ENCODE results near the gene NAA40.

NAA40 gene

DNA sequence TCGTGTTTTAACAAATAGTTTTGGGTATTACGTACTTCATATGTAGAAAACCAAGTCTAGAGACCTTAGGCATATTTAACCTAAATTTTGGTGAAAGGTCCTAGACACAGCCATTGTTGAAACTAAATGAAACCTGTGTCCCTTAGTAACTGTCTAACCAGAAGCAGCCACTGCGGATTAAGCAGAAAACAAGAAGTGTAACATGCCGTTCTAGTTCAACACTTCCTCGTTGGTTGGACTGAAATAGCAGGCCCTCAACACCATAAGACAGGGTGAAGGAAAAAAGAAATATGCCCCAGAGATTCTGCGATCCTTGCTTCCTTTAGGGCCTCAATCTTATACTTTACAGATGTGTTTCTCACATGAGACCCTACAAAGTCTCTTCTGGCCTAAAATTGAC is 2.0 kb downstream of the NAA40 start:
- Histone ChIP-seq H3K9me3 (replicated peaks; ENCODE audit: insufficient read depth, low read length) (no peaks in the 10 kb centered on the region), H2AFZ (ENCODE audit: low read length) (no peak overlapping the region), H3K9ac (ENCODE audit: low read length) (no peak overlapping the region), H3K27me3 (replicated peaks; ENCODE audit: insufficient read depth, low read length) (no peaks in the 10 kb centered on the region), H4K20me1 (ENCODE audit: insufficient read depth, low read length) (no peaks in the 10 kb centered on the region), H3K4me2 (ENCODE audit: low read depth, low read length) (no peak overlapping the region), H3F3A (ENCODE audit: insufficient read depth, low read length) (peaks cover 11% of the 10 kb centered on the region; the same call in 1 of the 2 replicates), H3K27ac (ENCODE audit: low read length) (no peak overlapping the region), H3K36me3 (replicated peaks; ENCODE audit: insufficient read depth, low read length) (no peaks in the 10 kb centered on the region), H3K79me2 (ENCODE audit: low read length) (peaks cover 65% of the 10 kb centered on the region), H3K9me2 (replicated peaks; ENCODE audit: insufficient read depth, low read length) (no peaks in the 10 kb centered on the region), H3K4me3 (ENCODE audit: low read length) (no peak overlapping the region), H3K4me1 (ENCODE audit: low read length) (0 out of 2 replicates have a peak, but pooled peaks cover 7% of the 10 kb centered on the region)
- no peak for DNase-seq
- no peak for TF ChIP-seq EZH2 (optimal IDR thresholded peaks at IDR 0.05; ENCODE audit: low read depth, low read length)
- TF ChIP-seq EZH2phosphoT487 (IDR thresholded peaks at IDR 0.05; ENCODE audit: low read length): no peak
- TF ChIP-seq, protein P1, sequence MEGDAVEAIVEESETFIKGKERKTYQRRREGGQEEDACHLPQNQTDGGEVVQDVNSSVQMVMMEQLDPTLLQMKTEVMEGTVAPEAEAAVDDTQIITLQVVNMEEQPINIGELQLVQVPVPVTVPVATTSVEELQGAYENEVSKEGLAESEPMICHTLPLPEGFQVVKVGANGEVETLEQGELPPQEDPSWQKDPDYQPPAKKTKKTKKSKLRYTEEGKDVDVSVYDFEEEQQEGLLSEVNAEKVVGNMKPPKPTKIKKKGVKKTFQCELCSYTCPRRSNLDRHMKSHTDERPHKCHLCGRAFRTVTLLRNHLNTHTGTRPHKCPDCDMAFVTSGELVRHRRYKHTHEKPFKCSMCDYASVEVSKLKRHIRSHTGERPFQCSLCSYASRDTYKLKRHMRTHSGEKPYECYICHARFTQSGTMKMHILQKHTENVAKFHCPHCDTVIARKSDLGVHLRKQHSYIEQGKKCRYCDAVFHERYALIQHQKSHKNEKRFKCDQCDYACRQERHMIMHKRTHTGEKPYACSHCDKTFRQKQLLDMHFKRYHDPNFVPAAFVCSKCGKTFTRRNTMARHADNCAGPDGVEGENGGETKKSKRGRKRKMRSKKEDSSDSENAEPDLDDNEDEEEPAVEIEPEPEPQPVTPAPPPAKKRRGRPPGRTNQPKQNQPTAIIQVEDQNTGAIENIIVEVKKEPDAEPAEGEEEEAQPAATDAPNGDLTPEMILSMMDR (IDR thresholded peaks at IDR 0.05; ENCODE audit: low read length): no peak

DNA sequence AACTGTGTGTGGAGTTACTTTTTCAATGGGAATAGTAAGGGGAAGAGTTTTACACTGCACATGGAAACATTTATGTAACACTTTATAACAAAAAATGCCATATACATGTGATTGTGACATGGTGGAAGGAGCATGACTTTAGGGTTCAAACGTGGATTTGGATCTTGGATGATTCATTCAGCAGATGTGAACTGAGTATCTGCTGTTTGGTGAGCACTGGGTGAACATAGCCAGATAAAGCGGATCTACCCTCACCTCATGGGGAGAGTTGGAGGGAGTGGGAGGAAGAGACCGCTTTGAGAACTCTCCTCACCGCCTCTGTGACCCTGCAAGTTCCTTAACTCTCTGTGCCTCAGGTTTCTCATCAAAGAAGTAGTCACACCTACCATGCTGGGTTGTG is 3.1 kb downstream of the NAA40 start:
- H3K9me2 ChIP-seq (replicated peaks; ENCODE audit: insufficient read depth, low read length): no peaks in the 10 kb centered on the region
- no peak overlapping the region for H3K9ac ChIP-seq (ENCODE audit: low read length)
- H3K4me3 ChIP-seq (ENCODE audit: low read length): no peak overlapping the region
- no peaks in the 10 kb centered on the region for H4K20me1 ChIP-seq (ENCODE audit: insufficient read depth, low read length)
- H3K27me3 ChIP-seq (replicated peaks; ENCODE audit: insufficient read depth, low read length): no peaks in the 10 kb centered on the region
- peaks cover 11% of the 10 kb centered on the region; the same call in 1 of the 2 replicates for H3F3A ChIP-seq (ENCODE audit: insufficient read depth, low read length)
- H2AFZ ChIP-seq (ENCODE audit: low read length): no peak overlapping the region
- H3K4me1 ChIP-seq (ENCODE audit: low read length): 0 out of 2 replicates have a peak, but pooled peaks cover 7% of the 10 kb centered on the region
- no peak overlapping the region for H3K27ac ChIP-seq (ENCODE audit: low read length)
- H3K79me2 ChIP-seq (ENCODE audit: low read length): peaks cover 65% of the 10 kb centered on the region
- no peaks in the 10 kb centered on the region for H3K9me3 ChIP-seq (replicated peaks; ENCODE audit: insufficient read depth, low read length)
- DNase-seq: no peak
- no peak overlapping the region for H3K4me2 ChIP-seq (ENCODE audit: low read depth, low read length)
- no peaks in the 10 kb centered on the region for H3K36me3 ChIP-seq (replicated peaks; ENCODE audit: insufficient read depth, low read length)
- no peak for TF ChIP-seq EZH2 (optimal IDR thresholded peaks at IDR 0.05; ENCODE audit: low read depth, low read length)

DNA sequence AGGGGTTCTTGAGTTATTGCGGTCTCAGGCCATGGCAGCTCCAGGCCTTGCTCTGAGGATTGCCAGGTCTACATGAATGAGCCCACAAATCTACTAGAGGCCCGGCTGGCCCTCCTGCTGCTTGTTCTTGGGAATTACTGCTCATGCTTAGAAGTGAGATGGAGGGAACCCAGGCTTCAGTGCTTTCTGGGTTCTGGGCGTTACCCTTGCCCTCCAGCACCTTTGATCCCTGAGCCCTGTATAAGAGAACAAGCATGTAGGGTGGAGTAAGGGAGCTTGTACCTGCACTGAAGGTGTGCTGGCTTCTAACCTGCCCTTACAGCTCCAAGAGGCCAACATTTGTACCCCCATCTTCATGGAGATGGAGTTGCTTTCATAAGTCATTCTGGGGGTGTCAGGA is 4.0 kb downstream of the NAA40 start:
- Histone ChIP-seq H3K27me3 (replicated peaks; ENCODE audit: insufficient read depth, low read length) (no peaks in the 10 kb centered on the region), H4K20me1 (ENCODE audit: insufficient read depth, low read length) (no peaks in the 10 kb centered on the region), H3K9ac (ENCODE audit: low read length) (no peak overlapping the region), H3K36me3 (replicated peaks; ENCODE audit: insufficient read depth, low read length) (no peaks in the 10 kb centered on the region), H3K9me3 (replicated peaks; ENCODE audit: insufficient read depth, low read length) (no peaks in the 10 kb centered on the region), H3K4me3 (ENCODE audit: low read length) (no peak overlapping the region), H3K4me2 (ENCODE audit: low read depth, low read length) (no peak overlapping the region), H3K27ac (ENCODE audit: low read length) (no peak overlapping the region), H3F3A (ENCODE audit: insufficient read depth, low read length) (peaks cover 11% of the 10 kb centered on the region; the same call in 1 of the 2 replicates), H2AFZ (ENCODE audit: low read length) (no peak overlapping the region), H3K4me1 (ENCODE audit: low read length) (0 out of 2 replicates have a peak, but pooled peaks cover 6% of the 10 kb centered on the region), H3K79me2 (ENCODE audit: low read length) (peaks cover 65% of the 10 kb centered on the region), H3K9me2 (replicated peaks; ENCODE audit: insufficient read depth, low read length) (no peaks in the 10 kb centered on the region)
- TF ChIP-seq, protein P1 (IDR thresholded peaks at IDR 0.05; ENCODE audit: low read length): no peak
- TF ChIP-seq EZH2 (optimal IDR thresholded peaks at IDR 0.05; ENCODE audit: low read depth, low read length) (no peak), EZH2phosphoT487 (IDR thresholded peaks at IDR 0.05; ENCODE audit: low read length) (no peak)
- DNase-seq: no peak

DNA sequence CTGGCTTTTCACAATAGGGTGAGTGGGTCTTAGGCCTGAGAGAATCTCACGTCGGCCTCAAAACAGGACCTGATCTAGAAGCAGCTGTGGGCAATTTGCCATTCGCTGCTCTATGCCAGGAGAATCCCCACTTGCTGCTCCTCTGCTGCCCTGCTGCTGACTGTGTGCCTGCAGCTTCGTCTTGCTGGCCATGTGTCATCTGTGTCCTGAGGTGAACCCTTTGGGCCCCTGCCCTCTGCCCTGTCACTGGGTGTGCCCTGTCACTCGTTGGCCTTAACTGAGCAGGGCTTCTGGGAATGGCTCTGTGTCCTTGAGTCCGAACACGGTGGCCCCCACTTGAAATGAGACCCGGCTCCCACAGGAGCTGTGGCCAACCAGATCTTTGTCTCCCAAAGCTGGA is 6.2 kb downstream of the NAA40 start:
- Histone ChIP-seq H3K9me2 (replicated peaks; ENCODE audit: insufficient read depth, low read length) (no peaks in the 10 kb centered on the region), H2AFZ (ENCODE audit: low read length) (no peak overlapping the region), H3K79me2 (ENCODE audit: low read length) (peaks cover 54% of the 10 kb centered on the region), H3F3A (ENCODE audit: insufficient read depth, low read length) (peaks cover 5% of the 10 kb centered on the region; the same call in 1 of the 2 replicates), H3K4me2 (ENCODE audit: low read depth, low read length) (no peak overlapping the region), H3K9ac (ENCODE audit: low read length) (no peak overlapping the region), H3K4me3 (ENCODE audit: low read length) (no peak overlapping the region), H3K4me1 (ENCODE audit: low read length) (no peaks in the 10 kb centered on the region), H3K27me3 (replicated peaks; ENCODE audit: insufficient read depth, low read length) (no peaks in the 10 kb centered on the region), H3K9me3 (replicated peaks; ENCODE audit: insufficient read depth, low read length) (no peaks in the 10 kb centered on the region), H3K36me3 (replicated peaks; ENCODE audit: insufficient read depth, low read length) (no peaks in the 10 kb centered on the region), H3K27ac (ENCODE audit: low read length) (no peak overlapping the region), H4K20me1 (ENCODE audit: insufficient read depth, low read length) (no peaks in the 10 kb centered on the region)
- TF ChIP-seq, protein P1 (IDR thresholded peaks at IDR 0.05; ENCODE audit: low read length): no peak
- TF ChIP-seq EZH2phosphoT487 (IDR thresholded peaks at IDR 0.05; ENCODE audit: low read length) (no peak), EZH2 (optimal IDR thresholded peaks at IDR 0.05; ENCODE audit: low read depth, low read length) (no peak)
- no peak for DNase-seq
